HG03469 (cell line): ENCODE data around the gene MRPS27.

Source experiments
- ATAC-seq: cut with Tn5 transposase; IDR thresholded peaks from one replicate; pipeline ENCODE4 v1.9.1; 2021; ENCODE audit warnings: mild to moderate bottlenecking, moderate library complexity, moderate number of reproducible peaks; ENCODE audit not compliant: unreplicated experiment

Gene MRPS27

GRCh38 chr5:72292411-72292810 is 27.6 kb downstream of the MRPS27 start:
- no peak for ATAC-seq

- ATAC-seq, result no peak
Measured at GRCh38 chr5:72291601-72292000, 28.4 kb downstream of the MRPS27 start.

- no peak for ATAC-seq
Measured at GRCh38 chr5:72290356-72291133, 29.5 kb downstream of the MRPS27 start.

- ATAC-seq, result no peak
Measured at GRCh38 chr5:72288924-72289323, 31.1 kb downstream of the MRPS27 start.

GRCh38 chr5:72286798-72287197 is 33.2 kb downstream of the MRPS27 start:
- ATAC-seq, result no peak

- ATAC-seq, result no peak
Measured at GRCh38 chr5:72285424-72285821, 34.6 kb downstream of the MRPS27 start.

- no peak for ATAC-seq
Measured at GRCh38 chr5:72284559-72285423, 35.2 kb downstream of the MRPS27 start.

- no peak for ATAC-seq
Measured at GRCh38 chr5:72283358-72283757, 36.7 kb downstream of the MRPS27 start.

GRCh38 chr5:72282878-72283277 is 37.2 kb downstream of the MRPS27 start:
- ATAC-seq, result no peak

GRCh38 chr5:72281764-72282499 is 38.1 kb downstream of the MRPS27 start:
- no peak for ATAC-seq

GRCh38 chr5:72281430-72281763 is 38.6 kb downstream of the MRPS27 start:
- ATAC-seq, result no peak

- ATAC-seq, result no peak
Measured at GRCh38 chr5:72280581-72281069, 39.4 kb downstream of the MRPS27 start.

GRCh38 chr5:72276219-72276752 is 43.8 kb downstream of the MRPS27 start:
- no peak for ATAC-seq

- ATAC-seq, result no peak
Measured at GRCh38 chr5:72273547-72273946, 46.5 kb downstream of the MRPS27 start.

- ATAC-seq, result no peak
Measured at GRCh38 chr5:72272398-72272797, 47.6 kb downstream of the MRPS27 start.

GRCh38 chr5:72271702-72272101 is 48.3 kb downstream of the MRPS27 start:
- no peak for ATAC-seq

GRCh38 chr5:72270037-72270436 is 50.0 kb downstream of the MRPS27 start:
- no peak for ATAC-seq

GRCh38 chr5:72269411-72269780 is 50.6 kb downstream of the MRPS27 start:
- no peak for ATAC-seq

GRCh38 chr5:72268753-72269410 is 51.2 kb downstream of the MRPS27 start:
- ATAC-seq, result no peak

GRCh38 chr5:72268260-72268659 is 51.8 kb downstream of the MRPS27 start:
- ATAC-seq, result no peak

GRCh38 chr5:72267685-72268084 is 52.4 kb downstream of the MRPS27 start:
- no peak for ATAC-seq
